HEK293 (cell line): ENCODE results near the gene FBXL13.

ENCODE experiments used
- CTCF ChIA-PET: fragments of 350-600 bp; formaldehyde crosslinking; extraction: SDS; loops from one replicate; lab custom pipeline; 2021; ENCODE audit warnings: antibody characterized with exemption; lab: Yijun Ruan, JAX
- POLR2A ChIA-PET: fragments of 300-600 bp; formaldehyde crosslinking; extraction: SDS; loops from one replicate; lab custom pipeline; 2020; ENCODE audit warnings: antibody characterized with exemption, inconsistent platforms; lab: Yijun Ruan, JAX
- H3K27ac ChIP-seq: fragments of 200-500 bp; sonication (Bioruptor generic); 2 replicates; pipeline ENCODE4 v1.5.1; 2014; ENCODE audit warnings: low read depth, low read length, control low read depth, inconsistent platforms; ENCODE audit errors: extremely low read depth
- H3K36me3 ChIP-seq, 2 experiments: fragments of 200-500 bp in 1 of 2; sonication (Bioruptor generic) in 1 of 2; 1 replicate in 1 of 2; 2 replicates in 1 of 2; pipeline ENCODE4 v1.5.1; 2014 to 2017; ENCODE audit warnings: inconsistent platforms in 2 of 2, low read length in 2 of 2; ENCODE audit not compliant: control insufficient read depth in 2 of 2, insufficient read depth in 1 of 2
- H3K4me1 ChIP-seq: fragments of 200-500 bp; sonication (Bioruptor generic); 2 replicates; pipeline ENCODE4 v1.5.1; 2014; ENCODE audit warnings: mild to moderate bottlenecking, low read length, inconsistent platforms; ENCODE audit not compliant: control insufficient read depth, insufficient read depth
- H3K4me3 ChIP-seq: 2 replicates; pipeline ENCODE4 v1.5.1; 2011; ENCODE audit warnings: low read depth, mild to moderate bottlenecking, control low read depth, low read length, moderate library complexity
- H3K9me3 ChIP-seq: fragments of 200-500 bp; sonication (Bioruptor generic); 2 replicates; pipeline ENCODE4 v1.5.1; 2014; ENCODE audit warnings: low read depth, low read length, inconsistent platforms; ENCODE audit not compliant: control insufficient read depth, insufficient read depth
- BCL11B ChIP-seq: fragments of 450-650 bp; formaldehyde crosslinking; IDR thresholded peaks from 2 replicates; pipeline ENCODE4 v1.5.1; 2016; ENCODE audit warnings: low read depth, missing biosample characterization, missing genetic modification characterization
- HOXC10 ChIP-seq: sonication (generic); formaldehyde crosslinking; IDR thresholded peaks from 2 replicates; pipeline ENCODE4 v1.8.1; 2023; ENCODE audit warnings: mild to moderate bottlenecking, missing genetic modification reagents
- TRIM28 ChIP-seq: IDR thresholded peaks from 2 replicates; pipeline ENCODE4 v1.6.1; 2011; ENCODE audit warnings: low read length, control low read depth, borderline replicate concordance
- ZFHX2 ChIP-seq: fragments of 450-650 bp; formaldehyde crosslinking; conservative IDR thresholded peaks from 2 replicates; pipeline ENCODE4 v1.5.1; 2016; ENCODE audit warnings: missing biosample characterization, missing genetic modification characterization
- ZFP41 ChIP-seq: fragments of 450-650 bp; formaldehyde crosslinking; IDR thresholded peaks from 2 replicates; pipeline ENCODE4 v1.5.1; 2016; ENCODE audit warnings: missing biosample characterization, missing genetic modification characterization, borderline replicate concordance
- ZNF132 ChIP-seq: fragments of 450-650 bp; formaldehyde crosslinking; IDR thresholded peaks from 2 replicates; pipeline ENCODE4 v1.5.1; 2017; ENCODE audit warnings: missing biosample characterization, missing genetic modification characterization, borderline replicate concordance
- ZNF146 ChIP-seq: fragments of 450-650 bp; formaldehyde crosslinking; IDR thresholded peaks from 2 replicates; pipeline ENCODE4 v1.5.1; 2016; ENCODE audit warnings: missing biosample characterization, missing genetic modification characterization
- ZNF169 ChIP-seq: fragments of 450-650 bp; formaldehyde crosslinking; IDR thresholded peaks from 2 replicates; pipeline ENCODE4 v1.5.1; 2016; ENCODE audit warnings: missing biosample characterization, missing genetic modification characterization
- ZNF26 ChIP-seq: fragments of 450-650 bp; formaldehyde crosslinking; IDR thresholded peaks from 2 replicates; pipeline ENCODE4 v1.5.1; 2016; ENCODE audit warnings: missing biosample characterization, missing genetic modification characterization
- ZNF292 ChIP-seq: fragments of 450-650 bp; formaldehyde crosslinking; IDR thresholded peaks from 2 replicates; pipeline ENCODE4 v1.5.1; 2016; ENCODE audit warnings: low read depth, missing biosample characterization, missing genetic modification characterization, borderline replicate concordance
- ZNF433 ChIP-seq: fragments of 450-650 bp; formaldehyde crosslinking; IDR thresholded peaks from 2 replicates; pipeline ENCODE4 v1.5.1; 2016; ENCODE audit warnings: missing biosample characterization, missing genetic modification characterization, low read depth
- ZNF521 ChIP-seq: fragments of 450-650 bp; formaldehyde crosslinking; IDR thresholded peaks from 2 replicates; pipeline ENCODE4 v1.5.1; 2017; ENCODE audit warnings: missing biosample characterization, mild to moderate bottlenecking, missing genetic modification characterization
- ZNF560 ChIP-seq: fragments of 450-650 bp; formaldehyde crosslinking; IDR thresholded peaks from 2 replicates; pipeline ENCODE4 v1.5.1; 2017; ENCODE audit warnings: missing biosample characterization, missing genetic modification characterization, borderline replicate concordance
- ZNF561 ChIP-seq: fragments of 450-650 bp; IDR thresholded peaks from 2 replicates; pipeline ENCODE4 v1.5.1; 2018; ENCODE audit warnings: missing biosample characterization, missing genetic modification characterization, borderline replicate concordance
- ZNF629 ChIP-seq: fragments of 450-650 bp; formaldehyde crosslinking; IDR thresholded peaks from 2 replicates; pipeline ENCODE4 v1.5.1; 2017; ENCODE audit warnings: missing biosample characterization, missing genetic modification characterization
- ZNF768 ChIP-seq: fragments of 450-650 bp; formaldehyde crosslinking; IDR thresholded peaks from 2 replicates; pipeline ENCODE4 v1.5.1; 2018; ENCODE audit warnings: missing biosample characterization, mild to moderate bottlenecking, missing genetic modification characterization
- TF ChIP-seq, protein P1 (sequence below): fragments of 450-650 bp; formaldehyde crosslinking; IDR thresholded peaks from 2 replicates; pipeline ENCODE4 v1.5.1; 2016; ENCODE audit warnings: missing biosample characterization, missing genetic modification characterization

Gene FBXL13

GRCh38 chr7:102934239-102934638 is 140.4 kb downstream of the FBXL13 start:
- Histone ChIP-seq H3K4me1 (no peaks in the 10 kb centered on the region), H3K4me3 (no peak overlapping the region), H3K27ac (no peak overlapping the region), H3K36me3 (no peaks in the 10 kb centered on the region), H3K9me3 (no peaks in the 10 kb centered on the region)
- TF ChIP-seq, protein P1, sequence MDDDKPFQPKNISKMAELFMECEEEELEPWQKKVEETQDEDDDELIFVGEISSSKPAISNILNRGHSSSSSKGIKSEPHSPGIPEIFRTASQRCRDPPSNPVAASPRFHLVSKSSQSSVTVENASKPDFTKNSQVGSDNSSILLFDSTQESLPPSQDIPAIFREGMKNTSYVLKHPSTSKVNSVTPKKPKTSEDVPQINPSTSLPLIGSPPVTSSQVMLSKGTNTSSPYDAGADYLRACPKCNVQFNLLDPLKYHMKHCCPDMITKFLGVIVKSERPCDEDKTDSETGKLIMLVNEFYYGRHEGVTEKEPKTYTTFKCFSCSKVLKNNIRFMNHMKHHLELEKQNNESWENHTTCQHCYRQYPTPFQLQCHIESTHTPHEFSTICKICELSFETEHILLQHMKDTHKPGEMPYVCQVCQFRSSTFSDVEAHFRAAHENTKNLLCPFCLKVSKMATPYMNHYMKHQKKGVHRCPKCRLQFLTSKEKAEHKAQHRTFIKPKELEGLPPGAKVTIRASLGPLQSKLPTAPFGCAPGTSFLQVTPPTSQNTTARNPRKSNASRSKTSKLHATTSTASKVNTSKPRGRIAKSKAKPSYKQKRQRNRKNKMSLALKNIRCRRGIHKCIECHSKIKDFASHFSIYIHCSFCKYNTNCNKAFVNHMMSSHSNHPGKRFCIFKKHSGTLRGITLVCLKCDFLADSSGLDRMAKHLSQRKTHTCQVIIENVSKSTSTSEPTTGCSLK (tag by site-specific recombination) = no peak
- no peak for TF ChIP-seq HOXC10 (CRISPR knock-in tag)
- no peak for TF ChIP-seq ZNF132 (tag by site-specific recombination)
- TF ChIP-seq ZNF169 (tag by site-specific recombination) = no peak
- no peak for TF ChIP-seq ZNF292 (tag by site-specific recombination)
- ChIA-PET CTCF (no interaction called here), POLR2A (no interaction called here)

DNA sequence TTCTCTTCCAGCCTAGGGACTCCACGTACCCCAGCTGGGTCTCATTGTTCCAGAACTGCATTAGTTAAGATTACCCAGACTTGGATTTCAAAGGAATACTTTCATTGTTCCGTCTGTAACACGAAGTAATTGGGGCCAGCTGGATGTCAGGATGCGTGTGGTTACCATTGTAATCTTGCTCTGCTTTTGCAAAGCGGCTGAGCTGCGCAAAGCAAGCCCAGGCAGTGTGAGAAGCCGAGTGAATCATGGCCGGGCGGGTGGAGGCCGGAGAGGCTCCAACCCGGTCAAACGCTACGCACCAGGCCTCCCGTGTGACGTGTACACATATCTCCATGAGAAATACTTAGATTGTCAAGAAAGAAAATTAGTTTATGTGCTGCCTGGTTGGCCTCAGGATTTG is 140.8 kb downstream of the FBXL13 start:
- Histone ChIP-seq H3K36me3 (no peaks in the 10 kb centered on the region), H3K27ac (no peak overlapping the region), H3K9me3 (no peaks in the 10 kb centered on the region)
- CTCF ChIA-PET = no interaction called here
- POLR2A ChIA-PET = no interaction called here
- TF ChIP-seq BCL11B (tag by site-specific recombination) (no peak), ZNF560 (tag by site-specific recombination) (no peak), ZNF629 (tag by site-specific recombination) (no peak), ZNF146 (tag by site-specific recombination) (no peak), ZFHX2 (tag by site-specific recombination) (no peak), ZFP41 (tag by site-specific recombination) (no peak), ZNF26 (tag by site-specific recombination) (no peak)
- TF ChIP-seq, all 188 proteins: peak for 0
- Histone ChIP-seq H3K4me3 (no peak overlapping the region), H3K4me1 (no peaks in the 10 kb centered on the region)

DNA sequence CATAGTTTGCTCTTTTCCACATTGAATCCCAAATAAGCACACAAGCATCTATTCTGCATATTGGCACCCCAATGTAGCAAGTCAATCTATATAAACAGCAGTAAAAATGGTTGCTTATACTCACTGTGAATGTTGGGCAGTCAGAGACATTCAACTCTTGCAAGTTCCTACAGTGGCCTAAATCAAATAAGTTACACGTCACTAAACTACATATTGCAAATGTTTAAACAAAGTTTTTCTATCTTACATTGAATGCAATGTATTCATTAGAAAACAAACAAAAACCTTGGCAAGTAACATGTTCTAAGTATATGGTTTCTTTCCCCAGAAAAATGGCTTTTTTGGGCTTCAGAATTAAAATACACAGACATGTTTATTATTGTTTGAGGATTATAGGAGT is 142.8 kb downstream of the FBXL13 start:
- ChIA-PET CTCF (no interaction called here), POLR2A (no interaction called here)
- Histone ChIP-seq H3K4me3 (no peak overlapping the region), H3K36me3 (no peaks in the 10 kb centered on the region), H3K9me3 (no peaks in the 10 kb centered on the region), H3K27ac (no peak overlapping the region), H3K4me1 (no peaks in the 10 kb centered on the region)
- TF ChIP-seq ZNF768 (no peak), ZNF521 (no peak), ZFP41 (tag by site-specific recombination) (no peak), ZNF433 (no peak), ZNF561 (no peak), TRIM28 (no peak)
